ENCODE data around the gene USPL1. TPM values are rescaled to one million over a fixed set of nuclear protein-coding genes. Genes with fewer than 3 reads are reported as not detected.

USPL1 gene
- total RNA-seq: 24.4 and 24.6 TPM in 2 replicates

GRCh38 chr13:30617315-30618185 lies at the start of gene USPL1:
USPL1 (plus strand) TSS chr13:30617920; CDS start chr13:30621141, 3,221 bp downstream.

Other genes with a start within 250 kb of the USPL1 start
- gene UBE2L5, start 195.4 kb upstream of the USPL1 start, total RNA-seq: not detected in 2 replicates
- 190 and 864 TPM in 2 replicates for gene HMGB1, start 152.0 kb upstream of the USPL1 start, total RNA-seq
- not detected in 2 replicates for gene ALOX5AP, start 117.6 kb downstream of the USPL1 start, total RNA-seq